Progenitor cell of endocrine pancreas (in vitro differentiated cells): ENCODE measurements around the gene ZBED6. TPM values are rescaled to one million over a fixed set of nuclear protein-coding genes. Genes with fewer than 3 reads are reported as not detected.
"Not testable (repeated sequence)": the region's sequence is repeated elsewhere in the genome, so short reads cannot be mapped to it uniquely, and the experiment has no call there.

ENCODE experiments used
- DNase-seq: peaks from one replicate; pipeline ENCODE4 v3.0.0; 2021; ENCODE audit warnings: low spot score; ENCODE audit not compliant: unreplicated experiment
- H3K27ac Mint-ChIP-seq: 2 replicates; pipeline ENCODE4 v1.8.0; 2021; ENCODE audit warnings: mild to moderate bottlenecking, moderate library complexity, mixed read lengths
- H3K27me3 Mint-ChIP-seq: 2 replicates; pipeline ENCODE4 v1.8.0; 2021; ENCODE audit warnings: mixed read lengths
- H3K36me3 Mint-ChIP-seq: 2 replicates; pipeline ENCODE4 v1.8.0; 2022; ENCODE audit warnings: mixed read lengths; ENCODE audit not compliant: insufficient read depth
- H3K4me1 Mint-ChIP-seq: 2 replicates; pipeline ENCODE4 v1.8.0; 2021; ENCODE audit warnings: low read depth, mixed read lengths
- H3K4me3 Mint-ChIP-seq: 2 replicates; pipeline ENCODE4 v1.8.0; 2021; ENCODE audit warnings: low read depth, mild to moderate bottlenecking, moderate library complexity, mixed read lengths
- H3K9me3 Mint-ChIP-seq: 2 replicates; pipeline ENCODE4 v1.8.0; 2021; ENCODE audit warnings: low read depth, mixed read lengths
- total RNA-seq: library from RNA; stranded (reverse); gene quantifications from 2 replicates; pipeline ENCODE4 v1.2.1, GENCODE V29; 2021
- TF ChIP-seq, protein P1 (sequence below): fragments of 200-600 bp; sonication (generic); IDR thresholded peaks from one replicate; pipeline ENCODE4 v1.5.0; 2021; ENCODE audit warnings: antibody characterized with exemption, mild to moderate bottlenecking; ENCODE audit not compliant: unreplicated experiment

Gene ZBED6
- total RNA-seq, 1 donor from 2014 or later, result 36.1 TPM

DNA sequence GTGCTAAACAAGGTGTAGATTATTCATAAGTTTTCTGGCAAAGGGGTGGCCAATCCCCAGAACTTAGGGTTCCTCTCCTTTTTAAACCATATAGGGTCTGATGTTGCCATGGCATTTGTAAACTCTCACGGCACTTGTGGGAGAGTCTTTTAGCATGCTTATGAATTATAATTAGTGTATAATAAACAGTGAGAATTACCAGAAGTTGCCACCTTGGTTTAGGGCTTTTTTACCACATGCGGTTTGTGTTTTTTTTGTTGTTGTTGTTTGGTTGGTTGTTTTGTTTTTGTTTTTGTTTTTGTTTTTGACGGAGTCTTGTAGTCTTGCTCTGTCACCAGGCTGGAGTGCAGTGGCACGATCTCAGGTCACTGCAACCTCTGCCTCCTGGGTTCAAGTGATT lies 39.4 kb upstream of the ZBED6 start:
- Mint-ChIP-seq H3K36me3 (no peaks in the 10 kb centered on the region), H3K4me3 (no peak overlapping the region), H3K27ac (no peak overlapping the region), H3K9me3 (no peaks in the 10 kb centered on the region), H3K4me1 (peaks cover 9% of the 10 kb centered on the region), H3K27me3 (no peaks in the 10 kb centered on the region)
- no peak for DNase-seq
- TF ChIP-seq, protein P1, sequence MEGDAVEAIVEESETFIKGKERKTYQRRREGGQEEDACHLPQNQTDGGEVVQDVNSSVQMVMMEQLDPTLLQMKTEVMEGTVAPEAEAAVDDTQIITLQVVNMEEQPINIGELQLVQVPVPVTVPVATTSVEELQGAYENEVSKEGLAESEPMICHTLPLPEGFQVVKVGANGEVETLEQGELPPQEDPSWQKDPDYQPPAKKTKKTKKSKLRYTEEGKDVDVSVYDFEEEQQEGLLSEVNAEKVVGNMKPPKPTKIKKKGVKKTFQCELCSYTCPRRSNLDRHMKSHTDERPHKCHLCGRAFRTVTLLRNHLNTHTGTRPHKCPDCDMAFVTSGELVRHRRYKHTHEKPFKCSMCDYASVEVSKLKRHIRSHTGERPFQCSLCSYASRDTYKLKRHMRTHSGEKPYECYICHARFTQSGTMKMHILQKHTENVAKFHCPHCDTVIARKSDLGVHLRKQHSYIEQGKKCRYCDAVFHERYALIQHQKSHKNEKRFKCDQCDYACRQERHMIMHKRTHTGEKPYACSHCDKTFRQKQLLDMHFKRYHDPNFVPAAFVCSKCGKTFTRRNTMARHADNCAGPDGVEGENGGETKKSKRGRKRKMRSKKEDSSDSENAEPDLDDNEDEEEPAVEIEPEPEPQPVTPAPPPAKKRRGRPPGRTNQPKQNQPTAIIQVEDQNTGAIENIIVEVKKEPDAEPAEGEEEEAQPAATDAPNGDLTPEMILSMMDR, result no peak

DNA sequence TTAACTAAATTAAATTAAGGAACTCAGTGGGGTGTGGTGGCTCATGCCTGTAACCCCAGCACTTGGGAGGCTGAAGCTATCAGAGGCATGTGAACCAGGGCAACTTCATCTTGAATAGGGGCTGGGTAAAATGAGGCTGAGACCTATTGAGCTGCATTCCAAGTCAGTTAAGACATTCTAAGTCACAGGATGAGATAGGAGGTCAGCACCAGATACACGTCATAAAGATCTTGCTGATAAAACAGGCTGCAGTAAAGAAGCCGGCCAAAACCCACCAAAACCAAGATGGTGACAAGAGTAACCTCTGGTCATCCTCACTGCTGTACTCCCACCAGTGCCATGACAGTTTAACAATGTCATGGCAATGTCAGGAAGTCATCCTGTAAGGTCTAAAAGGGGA lies 36.7 kb upstream of the ZBED6 start:
- H3K36me3 Mint-ChIP-seq, H3K9me3 Mint-ChIP-seq, H3K4me1 Mint-ChIP-seq, DNase-seq, H3K4me3 Mint-ChIP-seq, H3K27ac Mint-ChIP-seq, H3K27me3 Mint-ChIP-seq: not testable (repeated sequence)

DNA sequence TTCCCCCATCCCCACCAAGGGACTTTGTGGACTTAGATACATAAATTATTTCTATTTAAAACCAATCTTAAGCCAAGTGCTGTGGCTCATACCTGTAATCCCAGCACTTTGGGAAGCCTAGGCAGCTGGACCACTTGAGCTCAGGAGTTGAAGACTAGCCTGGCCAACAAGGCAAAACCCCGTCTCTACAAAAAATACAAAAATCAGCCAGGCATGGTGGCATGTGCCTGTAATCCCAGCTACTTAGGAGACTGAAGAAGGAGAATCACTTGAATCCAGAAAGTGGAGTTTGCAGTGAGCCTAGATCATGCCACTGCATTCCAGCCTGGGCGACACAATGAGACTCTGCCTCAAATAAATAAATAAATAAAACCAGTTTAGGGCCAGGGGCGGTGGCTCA lies 34.9 kb upstream of the ZBED6 start:
- H3K9me3 Mint-ChIP-seq, result no peaks in the 10 kb centered on the region
- H3K27me3 Mint-ChIP-seq, result no peaks in the 10 kb centered on the region
- TF ChIP-seq, protein P1, result no peak
- no peak for DNase-seq
- no peak overlapping the region for H3K4me3 Mint-ChIP-seq
- H3K4me1 Mint-ChIP-seq, result peaks cover 1% of the 10 kb centered on the region
- no peak overlapping the region for H3K27ac Mint-ChIP-seq
- H3K36me3 Mint-ChIP-seq, result no peaks in the 10 kb centered on the region

DNA sequence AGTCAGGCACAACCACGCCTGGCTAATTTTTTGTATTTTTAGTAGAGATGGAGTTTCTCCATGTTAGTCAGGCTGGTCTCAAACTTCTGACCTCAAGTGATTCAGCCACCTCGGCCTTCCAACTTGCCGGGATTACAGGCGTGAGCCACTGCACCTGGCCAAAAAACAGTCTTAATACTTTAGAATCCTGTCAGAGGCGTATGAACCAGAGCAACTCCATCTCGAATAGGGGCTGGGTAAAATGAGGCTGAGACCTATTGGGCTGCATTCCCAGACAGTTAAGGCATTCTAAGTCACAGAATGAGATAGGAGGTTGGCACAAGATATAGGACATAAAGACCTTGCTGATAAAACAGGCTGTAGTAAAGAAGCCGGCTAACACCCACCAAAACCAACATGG lies 33.5 kb upstream of the ZBED6 start:
- not testable (repeated sequence) for H3K4me3 Mint-ChIP-seq, H3K9me3 Mint-ChIP-seq, DNase-seq, H3K27me3 Mint-ChIP-seq, H3K4me1 Mint-ChIP-seq, H3K36me3 Mint-ChIP-seq, H3K27ac Mint-ChIP-seq

DNA sequence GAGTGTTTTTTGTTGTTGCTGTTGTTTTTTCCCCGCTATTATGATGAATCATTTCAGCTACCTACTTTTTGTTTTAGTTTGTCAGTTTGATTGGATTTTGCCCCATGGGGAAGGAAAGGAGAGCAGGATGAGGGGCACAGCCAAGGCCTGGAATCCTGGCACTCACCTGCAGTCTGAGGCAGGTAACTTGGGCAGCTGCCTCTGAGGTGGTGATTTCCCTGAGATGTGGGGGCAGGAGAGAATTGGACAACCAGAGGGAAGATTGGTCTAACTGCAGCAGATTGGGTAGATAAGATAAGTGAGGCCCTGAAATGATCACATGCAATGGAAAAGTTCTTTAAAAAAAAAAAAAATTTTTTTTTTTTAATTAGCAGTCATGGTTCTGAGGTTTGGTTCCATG lies 31.9 kb upstream of the ZBED6 start:
- DNase-seq, result no peak
- Mint-ChIP-seq H3K4me3 (no peak overlapping the region), H3K27me3 (no peaks in the 10 kb centered on the region), H3K9me3 (no peaks in the 10 kb centered on the region), H3K36me3 (no peaks in the 10 kb centered on the region), H3K4me1 (peaks cover 4% of the 10 kb centered on the region), H3K27ac (no peak overlapping the region)
- TF ChIP-seq, protein P1, result no peak

DNA sequence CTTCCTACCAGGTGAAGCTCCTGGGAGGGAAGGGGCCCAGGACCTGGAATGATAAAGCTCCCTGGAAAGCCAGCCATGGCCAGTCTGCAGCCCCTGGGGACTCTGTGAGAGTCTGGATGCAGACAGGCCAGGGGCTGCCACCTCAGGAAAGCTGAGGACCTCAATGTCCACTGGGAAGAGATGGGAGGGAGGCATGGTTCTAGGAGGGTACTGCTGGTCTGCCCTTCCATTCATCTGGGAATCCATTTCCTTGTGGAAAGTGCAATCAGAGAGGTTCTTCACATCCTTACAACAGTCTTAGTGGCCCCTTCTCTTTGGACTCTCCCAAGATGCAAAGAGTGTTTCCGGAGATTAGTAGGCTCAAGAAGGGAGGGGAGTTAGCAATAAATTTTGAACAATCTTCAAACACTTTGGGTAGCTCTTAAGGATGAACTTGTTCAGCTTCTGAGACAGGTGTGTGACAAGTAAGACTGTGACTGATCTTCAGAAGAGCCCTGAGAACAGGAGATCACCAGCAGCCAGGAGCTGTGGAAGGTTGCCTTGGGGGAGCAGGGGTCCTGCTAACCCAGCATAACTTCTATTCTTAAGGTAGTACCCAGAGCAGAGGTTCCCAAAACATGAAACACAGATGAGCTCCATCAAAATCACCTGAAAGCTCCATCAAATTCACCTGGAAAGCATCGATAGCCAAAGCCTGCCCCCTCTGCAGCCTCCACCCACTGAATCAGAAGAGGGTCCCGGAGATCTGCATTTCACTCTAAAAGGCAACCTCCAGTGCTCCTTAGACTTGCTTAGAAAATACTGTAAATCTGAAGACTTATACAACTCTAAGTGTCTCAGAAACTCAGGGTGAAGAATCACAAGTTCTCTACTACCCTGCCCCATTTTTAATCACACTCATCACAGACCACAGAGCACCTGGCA lies 31.1 kb upstream of the ZBED6 start:
- Mint-ChIP-seq H3K9me3 (no peaks in the 10 kb centered on the region), H3K27me3 (no peaks in the 10 kb centered on the region), H3K4me3 (no peak overlapping the region), H3K4me1 (peaks cover 9% of the 10 kb centered on the region), H3K27ac (no peak overlapping the region), H3K36me3 (no peaks in the 10 kb centered on the region)
- DNase-seq, result no peak
- TF ChIP-seq, protein P1, result no peak
